ENCODE measurements around the gene LDHAL6B.
A peak's percentile ranks its signal among the peaks of the same experiment; 100 is the strongest.

Gene LDHAL6B

DNA sequence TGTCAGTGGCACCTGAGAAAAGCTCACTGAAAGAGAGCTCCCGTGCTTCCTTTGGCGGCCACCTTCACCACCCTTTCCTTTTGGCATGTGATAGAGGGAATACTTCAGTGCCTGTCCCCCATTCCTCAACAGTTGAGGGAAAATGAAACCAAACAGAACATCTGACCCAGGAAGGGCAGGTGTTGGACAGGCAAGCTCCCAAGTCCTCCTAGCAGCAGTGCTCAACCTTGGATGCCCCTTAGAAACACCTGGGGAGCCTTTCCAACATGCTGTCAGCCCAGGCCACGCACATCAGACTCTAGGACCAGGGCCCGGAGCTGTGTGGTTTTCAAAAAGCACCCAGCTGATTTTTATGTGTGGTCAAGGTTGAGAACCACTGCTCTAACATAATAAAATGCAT, 22.4 kb downstream of the LDHAL6B start:
- no peak overlapping the region for H3K4me3 ChIP-seq (ENCODE audit: low read depth, low read length)
- TF ChIP-seq, protein P1, sequence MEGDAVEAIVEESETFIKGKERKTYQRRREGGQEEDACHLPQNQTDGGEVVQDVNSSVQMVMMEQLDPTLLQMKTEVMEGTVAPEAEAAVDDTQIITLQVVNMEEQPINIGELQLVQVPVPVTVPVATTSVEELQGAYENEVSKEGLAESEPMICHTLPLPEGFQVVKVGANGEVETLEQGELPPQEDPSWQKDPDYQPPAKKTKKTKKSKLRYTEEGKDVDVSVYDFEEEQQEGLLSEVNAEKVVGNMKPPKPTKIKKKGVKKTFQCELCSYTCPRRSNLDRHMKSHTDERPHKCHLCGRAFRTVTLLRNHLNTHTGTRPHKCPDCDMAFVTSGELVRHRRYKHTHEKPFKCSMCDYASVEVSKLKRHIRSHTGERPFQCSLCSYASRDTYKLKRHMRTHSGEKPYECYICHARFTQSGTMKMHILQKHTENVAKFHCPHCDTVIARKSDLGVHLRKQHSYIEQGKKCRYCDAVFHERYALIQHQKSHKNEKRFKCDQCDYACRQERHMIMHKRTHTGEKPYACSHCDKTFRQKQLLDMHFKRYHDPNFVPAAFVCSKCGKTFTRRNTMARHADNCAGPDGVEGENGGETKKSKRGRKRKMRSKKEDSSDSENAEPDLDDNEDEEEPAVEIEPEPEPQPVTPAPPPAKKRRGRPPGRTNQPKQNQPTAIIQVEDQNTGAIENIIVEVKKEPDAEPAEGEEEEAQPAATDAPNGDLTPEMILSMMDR (IDR thresholded peaks at IDR 0.05; ENCODE audit: insufficient read depth, low read length, missing control alignments) = no peak
- DNase-seq (ENCODE audit: low read depth, low spot score) = no peak
- POLR2A ChIA-PET = no interaction called here
- CTCF ChIA-PET = interaction anchor here (1.6 kb wide), 1 partner anchor 17 kb away, joined by 10 read pairs; no protein-coding TSS in a partner anchor

DNA sequence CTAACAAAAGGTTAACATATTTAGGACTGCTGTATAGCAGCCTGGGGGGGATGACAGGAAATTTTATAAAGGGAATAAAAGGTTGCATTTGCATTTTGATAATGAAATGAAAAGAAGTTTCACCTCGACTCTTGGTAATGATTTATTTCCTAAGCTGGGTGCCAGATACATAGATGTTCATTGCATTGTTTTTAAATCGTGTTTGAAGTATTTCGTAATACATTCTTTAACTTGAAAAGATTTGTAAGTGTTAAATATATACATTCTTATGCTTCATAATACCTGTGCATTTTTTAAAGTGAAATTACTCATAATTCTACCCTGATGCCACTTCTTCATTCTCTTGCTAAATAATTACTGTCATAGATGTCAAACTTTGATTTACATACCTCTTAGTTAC, 22.8 kb downstream of the LDHAL6B start:
- ChIA-PET CTCF (interaction anchor here (1.6 kb wide), 1 partner anchor 17 kb away, joined by 10 read pairs; no protein-coding TSS in a partner anchor), POLR2A (no interaction called here)
- TF ChIP-seq, protein P1 (IDR thresholded peaks at IDR 0.05; ENCODE audit: insufficient read depth, low read length, missing control alignments) = no peak
- no peak overlapping the region for H3K4me3 ChIP-seq (ENCODE audit: low read depth, low read length)
- DNase-seq (ENCODE audit: low read depth, low spot score) = no peak

DNA sequence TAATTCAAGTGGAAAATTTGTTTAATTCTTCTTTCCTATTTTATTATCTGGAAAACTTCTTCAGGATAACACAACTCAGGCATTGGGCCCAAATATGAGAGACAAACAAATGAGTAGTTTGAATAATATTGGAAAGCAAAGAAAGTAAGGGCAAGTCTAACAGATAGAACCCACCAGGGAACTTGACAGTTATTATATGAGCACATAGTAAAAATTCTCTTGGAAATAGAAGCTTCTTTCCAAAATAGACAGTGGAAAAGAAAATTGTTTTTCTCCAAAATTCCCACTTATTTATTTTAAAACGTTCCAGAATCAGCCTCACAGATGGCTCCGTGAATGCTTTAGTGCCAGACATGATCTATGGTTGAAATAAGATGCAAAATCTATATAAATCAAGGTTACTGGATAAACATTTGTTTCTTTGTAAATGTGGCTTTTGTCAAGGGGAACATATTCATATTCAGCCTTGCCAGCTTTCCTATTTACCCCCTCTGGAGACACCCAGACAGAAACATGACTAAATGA, 23.9 kb downstream of the LDHAL6B start:
- POLR2A ChIA-PET = no interaction called here

DNA sequence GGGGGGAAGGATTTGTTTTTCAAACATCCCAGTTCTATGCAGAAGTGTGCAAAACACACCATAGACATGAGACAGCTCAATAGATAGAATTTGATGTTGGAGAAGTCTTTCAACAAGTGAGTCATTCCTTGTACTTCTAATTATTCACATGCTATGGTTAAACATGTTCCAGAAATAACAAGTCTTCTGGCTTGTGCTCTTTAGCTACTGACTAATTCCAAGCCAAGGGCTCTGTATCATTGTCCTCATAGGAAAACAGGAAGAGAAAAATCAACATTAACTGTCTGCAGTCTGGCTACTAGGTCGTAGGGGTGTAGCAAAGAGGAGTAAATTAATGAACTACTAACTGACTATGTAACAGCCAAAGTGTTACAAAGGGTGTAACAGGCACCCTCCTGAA, 25.8 kb downstream of the LDHAL6B start:
- H3K4me3 ChIP-seq (ENCODE audit: low read depth, low read length) = no peak overlapping the region
- POLR2A ChIA-PET = interaction anchor here (0.6 to 1.1 kb wide), 3 partner anchors 10 to 140 kb away, joined by 3 read pairs; partner anchors contain the start of gene MYO1E
- peak; percentile 75 for DNase-seq (ENCODE audit: low read depth, low spot score)
- CTCF ChIA-PET = interaction anchor here (3.4 kb wide), 1 partner anchor 14 kb away, joined by 35 read pairs; no protein-coding TSS in a partner anchor
- TF ChIP-seq, protein P1 (IDR thresholded peaks at IDR 0.05; ENCODE audit: insufficient read depth, low read length, missing control alignments) = no peak

More for the DNA sequence above, 23.9 kb downstream of the LDHAL6B start:
- DNase-seq (ENCODE audit: low read depth, low spot score) = no peak
- H3K4me3 ChIP-seq (ENCODE audit: low read depth, low read length) = no peak overlapping the region
- CTCF ChIA-PET = interaction anchor here (0.8 kb wide), 1 partner anchor 17 kb away, joined by 3 read pairs; no protein-coding TSS in a partner anchor
- TF ChIP-seq, protein P1 (IDR thresholded peaks at IDR 0.05; ENCODE audit: insufficient read depth, low read length, missing control alignments) = no peak

- no peak for DNase-seq (ENCODE audit: low read depth, low spot score)
- TF ChIP-seq, protein P1 (IDR thresholded peaks at IDR 0.05; ENCODE audit: insufficient read depth, low read length, missing control alignments) = no peak
- ChIA-PET CTCF (interaction anchor here (3.4 kb wide), 1 partner anchor 11 kb away, joined by 19 read pairs; no protein-coding TSS in a partner anchor), POLR2A (no interaction called here)
- H3K4me3 ChIP-seq (ENCODE audit: low read depth, low read length) = no peak overlapping the region
Observed at GRCh38 chr15:59236394-59236793, 29.8 kb downstream of the LDHAL6B start.

- POLR2A ChIA-PET = no interaction called here
- CTCF ChIA-PET = interaction anchor here (3.4 kb wide), 1 partner anchor 10 kb away, joined by 19 read pairs; no protein-coding TSS in a partner anchor
- no peak overlapping the region for H3K4me3 ChIP-seq (ENCODE audit: low read depth, low read length)
- TF ChIP-seq, protein P1 (IDR thresholded peaks at IDR 0.05; ENCODE audit: insufficient read depth, low read length, missing control alignments) = no peak
- no peak for DNase-seq (ENCODE audit: low read depth, low spot score)
Observed at GRCh38 chr15:59237119-59237855, 30.6 kb downstream of the LDHAL6B start.
